Activated naive CD4-positive, alpha-beta T cell (primary cell): ENCODE data around the gene TIMM21.

Experiments used
- DNase-seq, 4 experiments: peaks; one replicate each; lab custom pipeline; 2025; lab: John Stamatoyannopoulos, UW

Gene TIMM21

GRCh38 chr18:74191577-74191976 lies 43.3 kb downstream of the TIMM21 start:
- no peak for DNase-seq

GRCh38 chr18:74194691-74195090 lies 46.4 kb downstream of the TIMM21 start:
- no peak for DNase-seq

GRCh38 chr18:74196220-74197119 lies 48.1 kb downstream of the TIMM21 start:
- DNase-seq: peak in 2 of 4 experiments; percentile 4 to 15

DNA sequence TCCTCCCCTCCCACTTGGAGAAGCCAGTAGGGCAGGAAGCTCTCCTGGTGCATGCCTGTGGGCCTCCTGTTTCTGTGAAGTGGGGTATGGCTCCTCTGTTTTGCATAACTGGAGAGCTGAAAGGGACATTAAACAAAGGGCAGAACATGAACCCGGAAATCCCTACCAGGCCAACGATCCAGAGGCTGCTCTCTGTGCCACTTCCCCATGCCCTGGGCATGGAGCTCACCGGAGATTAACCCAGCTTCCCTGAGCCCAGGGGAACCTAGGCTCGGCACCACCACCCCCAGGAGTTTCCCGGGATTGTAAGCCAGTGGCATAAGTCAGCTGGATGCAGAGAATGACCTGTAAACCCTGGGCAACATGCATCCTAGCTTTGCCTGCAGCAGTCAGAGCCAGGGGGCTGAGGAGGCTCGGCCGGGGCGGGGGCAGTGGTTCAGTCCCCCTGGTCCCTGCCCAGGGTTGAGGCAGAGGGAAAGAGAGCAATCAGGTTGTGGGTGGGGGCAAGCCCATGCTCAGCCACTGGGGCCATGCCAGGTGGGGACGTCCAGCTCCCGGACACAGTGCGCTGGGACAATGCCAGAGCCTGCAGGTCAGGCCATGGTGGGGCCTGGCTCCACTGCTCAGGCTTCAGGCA lies 49.5 kb downstream of the TIMM21 start:
- DNase-seq: no peak

DNA sequence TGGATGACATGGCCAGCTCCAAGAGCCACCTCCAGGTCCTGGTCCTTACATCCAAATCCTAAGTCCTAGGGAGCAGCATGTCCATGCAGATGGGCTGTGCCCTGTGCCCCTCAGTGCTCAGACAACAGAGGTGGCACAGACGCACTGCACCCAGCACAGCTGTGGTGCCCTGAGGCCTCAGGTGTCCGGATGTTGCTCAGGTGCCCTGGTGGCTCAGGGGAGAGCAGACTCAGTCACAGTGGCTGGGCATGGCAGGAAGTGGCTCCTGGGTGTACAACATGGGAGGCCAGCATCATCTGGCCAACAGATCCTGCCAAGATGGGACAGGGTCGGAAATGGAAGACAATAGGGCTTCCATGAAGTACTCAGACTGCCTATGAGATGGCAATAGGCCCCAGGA lies 50.1 kb downstream of the TIMM21 start:
- no peak for DNase-seq

DNA sequence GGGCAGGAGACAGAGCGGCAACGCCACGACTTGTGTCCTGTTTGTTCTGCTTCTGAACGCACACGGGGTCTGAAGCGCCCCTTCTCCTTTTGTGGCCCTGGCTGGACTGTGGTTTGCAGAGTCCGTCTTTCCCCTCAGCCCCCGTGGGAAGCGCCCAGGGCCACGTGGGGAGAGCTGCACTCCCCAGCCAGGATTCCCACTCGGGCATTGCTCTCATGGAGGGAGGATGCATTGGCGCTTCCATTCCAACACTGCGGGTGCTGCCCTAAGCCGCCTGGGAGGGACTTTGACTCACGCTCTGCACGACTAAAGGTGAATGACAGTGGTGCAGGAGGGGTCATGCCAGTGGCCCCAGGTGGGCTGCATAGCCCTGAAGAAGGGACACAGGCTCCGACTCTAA lies 52.5 kb downstream of the TIMM21 start:
- DNase-seq: no peak

- DNase-seq: no peak
Observed at GRCh38 chr18:74203811-74204210, 55.5 kb downstream of the TIMM21 start.

DNA sequence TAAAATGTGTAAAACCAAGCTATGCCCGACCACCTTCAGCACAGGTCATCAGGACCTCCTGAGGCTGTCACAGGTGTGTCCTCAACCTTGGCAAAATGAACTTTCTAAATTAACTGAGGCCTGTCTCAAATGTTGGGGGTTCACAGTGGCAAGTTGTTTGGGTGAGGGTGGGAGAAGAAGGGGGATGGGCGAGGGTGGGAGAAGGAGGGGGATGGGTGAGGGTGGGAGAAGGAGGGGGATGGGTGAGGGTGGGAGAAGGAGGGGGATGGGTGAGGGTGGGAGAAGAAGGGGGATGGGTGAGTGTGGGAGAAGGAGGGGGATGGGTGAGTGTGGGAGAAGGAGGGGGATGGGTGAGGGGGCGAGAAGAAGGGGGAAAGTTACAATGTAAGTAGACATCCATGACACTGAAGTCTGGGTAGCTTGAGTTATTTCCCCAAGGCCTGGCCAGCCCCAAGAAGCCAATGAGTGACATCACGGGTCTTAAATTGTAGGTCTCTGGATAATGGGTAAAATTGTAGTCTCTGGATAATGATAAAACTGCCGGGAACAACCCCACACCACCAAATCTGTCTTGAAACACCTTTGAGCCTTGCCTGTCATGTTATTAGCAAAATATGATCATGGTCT lies 56.3 kb downstream of the TIMM21 start:
- DNase-seq: peak in 2 of 4 experiments; percentile 3 to 16
